Uterus (tissue), 2 donors: ENCODE measurements around the gene NOP14.

Experiments used
- POLR2A ChIP-seq, 2 donors: fragments of 450-650 bp; IDR thresholded peaks; one replicate each; pipeline ENCODE4 v1.6.1; 2016; ENCODE audit warnings: antibody characterized with exemption in 2 of 2, mild to moderate bottlenecking in 1 of 2, moderate library complexity in 1 of 2
- TF ChIP-seq, protein P1 (sequence below), 4 experiments: fragments of 200-600 bp in 2 of 4; fragments of 450-650 bp in 2 of 4; sonication (generic) in 2 of 4; IDR thresholded peaks; one replicate each; pipeline ENCODE4 v1.5.1; 2016 to 2019; ENCODE audit warnings: antibody characterized with exemption in 4 of 4, mild to moderate bottlenecking in 2 of 4, moderate library complexity in 1 of 4

DNA sequence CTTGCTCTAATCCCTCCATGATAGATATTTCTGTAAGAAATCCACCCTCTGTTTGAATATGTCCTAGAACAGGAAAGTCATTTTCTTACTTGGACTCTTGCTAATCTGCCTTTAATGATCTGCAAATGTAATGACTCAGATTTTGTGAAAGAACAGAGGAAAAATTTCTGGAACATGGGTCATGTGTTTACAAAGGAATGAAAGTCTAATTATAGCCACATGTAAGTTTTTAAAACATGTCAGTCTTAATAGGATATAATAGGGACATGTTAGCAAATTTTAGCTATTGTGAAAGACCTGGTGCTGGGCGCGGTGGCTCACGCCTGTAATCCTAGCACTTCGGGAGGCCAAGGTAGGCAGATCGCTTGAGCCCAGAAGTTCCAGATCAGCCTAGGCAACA lies 47.8 kb upstream of the NOP14 start:
- TF ChIP-seq, protein P1, sequence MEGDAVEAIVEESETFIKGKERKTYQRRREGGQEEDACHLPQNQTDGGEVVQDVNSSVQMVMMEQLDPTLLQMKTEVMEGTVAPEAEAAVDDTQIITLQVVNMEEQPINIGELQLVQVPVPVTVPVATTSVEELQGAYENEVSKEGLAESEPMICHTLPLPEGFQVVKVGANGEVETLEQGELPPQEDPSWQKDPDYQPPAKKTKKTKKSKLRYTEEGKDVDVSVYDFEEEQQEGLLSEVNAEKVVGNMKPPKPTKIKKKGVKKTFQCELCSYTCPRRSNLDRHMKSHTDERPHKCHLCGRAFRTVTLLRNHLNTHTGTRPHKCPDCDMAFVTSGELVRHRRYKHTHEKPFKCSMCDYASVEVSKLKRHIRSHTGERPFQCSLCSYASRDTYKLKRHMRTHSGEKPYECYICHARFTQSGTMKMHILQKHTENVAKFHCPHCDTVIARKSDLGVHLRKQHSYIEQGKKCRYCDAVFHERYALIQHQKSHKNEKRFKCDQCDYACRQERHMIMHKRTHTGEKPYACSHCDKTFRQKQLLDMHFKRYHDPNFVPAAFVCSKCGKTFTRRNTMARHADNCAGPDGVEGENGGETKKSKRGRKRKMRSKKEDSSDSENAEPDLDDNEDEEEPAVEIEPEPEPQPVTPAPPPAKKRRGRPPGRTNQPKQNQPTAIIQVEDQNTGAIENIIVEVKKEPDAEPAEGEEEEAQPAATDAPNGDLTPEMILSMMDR (IDR thresholded peaks at IDR 0.05): no peak
- no peak for TF ChIP-seq POLR2A (IDR thresholded peaks at IDR 0.05)
